Panc1 (cell line): ENCODE measurements around the gene PAWR. TPM values are rescaled to one million over a fixed set of nuclear protein-coding genes. Genes with fewer than 3 reads are reported as not detected.

Experiments
- ATAC-seq: fragments of 200-7000 bp; cut with Tn5 transposase; 2 replicates; pipeline ENCODE4 v1.9.1; 2020; ENCODE audit warnings: mild to moderate bottlenecking, moderate library complexity
- BruUV-seq: library from RNA; stranded (reverse); fragments of 400-500 nt; replicated peaks from 2 replicates; lab custom pipeline; 2021; lab: Mats Ljungman, UMichigan
- CTCF ChIA-PET: fragments of 300-600 bp; sonication (Branson Sonifier 250); formaldehyde crosslinking; loops from one replicate; lab custom pipeline; 2022; ENCODE audit warnings: antibody characterized with exemption; lab: Charles Lee
- POLR2A ChIA-PET: fragments of 300-600 bp; sonication (Branson Sonifier 250); formaldehyde crosslinking; loops from one replicate; lab custom pipeline; 2022; ENCODE audit warnings: antibody characterized with exemption; lab: Charles Lee
- DNase-seq: peaks from one replicate; pipeline ENCODE4 v3.0.0-alpha.2; 2010; ENCODE audit warnings: low read depth, low spot score
- H3K27ac ChIP-seq: 2 replicates; pipeline ENCODE4 v1.5.1; 2011; ENCODE audit warnings: mild to moderate bottlenecking, low read length, inconsistent platforms
- H3K27me3 ChIP-seq: fragments of 200-500 bp; sonication (Bioruptor generic); 2 replicates; pipeline ENCODE4 v1.6.0; 2014; ENCODE audit warnings: low read length, inconsistent platforms; ENCODE audit not compliant: control insufficient read depth, insufficient read depth
- H3K36me3 ChIP-seq: fragments of 200-500 bp; sonication (Bioruptor generic); 2 replicates; pipeline ENCODE4 v1.5.1; 2014; ENCODE audit warnings: inconsistent platforms, mild to moderate bottlenecking, low read length, moderate library complexity; ENCODE audit not compliant: control insufficient read depth, insufficient read depth
- H3K4me1 ChIP-seq: 2 replicates; pipeline ENCODE4 v1.5.1; 2011; ENCODE audit warnings: inconsistent platforms, mild to moderate bottlenecking, low read length, moderate library complexity; ENCODE audit not compliant: control insufficient read depth, insufficient read depth
- H3K4me3 ChIP-seq, 2 experiments: 2 replicates each; pipeline ENCODE4 v1.5.1; 2011 to 2012; ENCODE audit warnings: low read depth in 2 of 2, low read length in 2 of 2, mild to moderate bottlenecking in 2 of 2, inconsistent platforms in 1 of 2, moderate library complexity in 1 of 2
- H3K9me3 ChIP-seq: fragments of 200-500 bp; sonication (Bioruptor generic); 2 replicates; pipeline ENCODE4 v1.5.1; 2014; ENCODE audit warnings: low read depth, mild to moderate bottlenecking, inconsistent platforms, low read length, moderate library complexity; ENCODE audit not compliant: control insufficient read depth, insufficient read depth
- POLR2AphosphoS5 ChIP-seq: IDR thresholded peaks from 2 replicates; pipeline ENCODE4 v1.6.1; 2012; ENCODE audit warnings: mild to moderate bottlenecking, low read depth, low read length, moderate library complexity
- SIN3A ChIP-seq: IDR thresholded peaks from 2 replicates; pipeline ENCODE4 v1.6.1; 2012; ENCODE audit warnings: low read depth, mild to moderate bottlenecking, low read length, moderate library complexity, borderline replicate concordance; ENCODE audit not compliant: insufficient read depth
- TCF7L2 ChIP-seq: IDR thresholded peaks from 2 replicates; pipeline ENCODE4 v1.6.1; 2011; ENCODE audit warnings: mild to moderate bottlenecking, low read depth, low read length, inconsistent platforms
- in situ Hi-C: cut with HindIII; loops from 2 replicates; pipeline ENCODE4 v1.10.0; 2016; ENCODE audit warnings: low sequenced_read_pairs, low pct_unique_long_range_greater_than_20kb
- intact Hi-C: fragments of 100-400 bp; cut with micrococcal nuclease; formaldehyde crosslinking; loops from one replicate; pipeline ENCODE4 v1.10.0; 2022; ENCODE audit not compliant: unreplicated experiment
- total RNA-seq: library from RNA; stranded (reverse); gene quantifications from one replicate; pipeline ENCODE4 v1.2.1, GENCODE V29; 2021; ENCODE audit not compliant: unreplicated experiment
- TF ChIP-seq, protein P1 (sequence below), 2 experiments: IDR thresholded peaks; 2 replicates each; pipeline ENCODE4 v1.6.1; 2011 to 2012; ENCODE audit warnings: low read depth in 2 of 2, control low read depth in 1 of 2, low read length in 1 of 2, mild to moderate bottlenecking in 1 of 2, moderate library complexity in 1 of 2; ENCODE audit not compliant: insufficient read depth in 1 of 2
- TF ChIP-seq, protein P2 (sequence below): fragments of 450-650 bp; IDR thresholded peaks from 2 replicates; pipeline ENCODE4 v1.5.1; 2017; ENCODE audit warnings: mild to moderate bottlenecking

PAWR gene
- total RNA-seq, 1 experiment from 2014 or later: 142 TPM

DNA sequence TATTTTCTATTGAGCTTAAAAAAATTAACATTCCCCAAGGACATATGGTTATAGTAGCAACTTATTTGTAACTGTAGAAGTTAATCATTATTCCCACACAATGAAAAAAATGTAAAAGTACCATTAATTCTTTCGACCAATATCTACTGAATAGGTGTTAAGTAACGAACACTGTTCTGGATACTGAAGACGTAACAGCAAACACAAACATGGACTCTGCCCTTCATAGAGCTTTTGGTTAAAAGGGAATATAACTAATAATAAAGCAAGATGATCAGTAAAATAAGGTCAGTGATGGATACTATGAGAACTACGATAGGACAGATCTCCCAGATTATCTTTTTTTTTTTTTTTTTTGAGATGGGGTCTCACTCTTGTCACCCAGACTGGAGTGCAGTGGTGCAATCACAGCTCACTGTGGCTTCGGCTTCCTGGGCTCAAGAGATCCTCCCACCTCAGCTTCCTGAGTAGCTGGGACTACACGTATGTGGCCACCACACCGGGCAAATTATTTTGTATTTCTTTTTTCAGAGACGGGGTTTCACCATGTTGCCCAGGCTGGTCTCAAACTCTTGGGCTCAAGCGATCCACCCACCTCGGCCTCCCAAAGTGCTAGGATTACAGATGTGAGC lies 93.9 kb downstream of the PAWR start:
- Histone ChIP-seq H3K27me3 (no peaks in the 10 kb centered on the region), H3K27ac (no peak overlapping the region), H3K9me3 (no peaks in the 10 kb centered on the region), H3K36me3 (peaks cover 8% of the 10 kb centered on the region; the same call in 1 of the 2 replicates), H3K4me3 (no peak overlapping the region), H3K4me1 (no peaks in the 10 kb centered on the region)
- ATAC-seq (no peak), DNase-seq (no peak)
- in situ Hi-C loops: no loop called here
- CTCF ChIA-PET: interaction anchor here (0.6 kb wide), 1 partner anchor 83 kb away, joined by 3 read pairs; no protein-coding TSS in a partner anchor
- TF ChIP-seq, protein P1, sequence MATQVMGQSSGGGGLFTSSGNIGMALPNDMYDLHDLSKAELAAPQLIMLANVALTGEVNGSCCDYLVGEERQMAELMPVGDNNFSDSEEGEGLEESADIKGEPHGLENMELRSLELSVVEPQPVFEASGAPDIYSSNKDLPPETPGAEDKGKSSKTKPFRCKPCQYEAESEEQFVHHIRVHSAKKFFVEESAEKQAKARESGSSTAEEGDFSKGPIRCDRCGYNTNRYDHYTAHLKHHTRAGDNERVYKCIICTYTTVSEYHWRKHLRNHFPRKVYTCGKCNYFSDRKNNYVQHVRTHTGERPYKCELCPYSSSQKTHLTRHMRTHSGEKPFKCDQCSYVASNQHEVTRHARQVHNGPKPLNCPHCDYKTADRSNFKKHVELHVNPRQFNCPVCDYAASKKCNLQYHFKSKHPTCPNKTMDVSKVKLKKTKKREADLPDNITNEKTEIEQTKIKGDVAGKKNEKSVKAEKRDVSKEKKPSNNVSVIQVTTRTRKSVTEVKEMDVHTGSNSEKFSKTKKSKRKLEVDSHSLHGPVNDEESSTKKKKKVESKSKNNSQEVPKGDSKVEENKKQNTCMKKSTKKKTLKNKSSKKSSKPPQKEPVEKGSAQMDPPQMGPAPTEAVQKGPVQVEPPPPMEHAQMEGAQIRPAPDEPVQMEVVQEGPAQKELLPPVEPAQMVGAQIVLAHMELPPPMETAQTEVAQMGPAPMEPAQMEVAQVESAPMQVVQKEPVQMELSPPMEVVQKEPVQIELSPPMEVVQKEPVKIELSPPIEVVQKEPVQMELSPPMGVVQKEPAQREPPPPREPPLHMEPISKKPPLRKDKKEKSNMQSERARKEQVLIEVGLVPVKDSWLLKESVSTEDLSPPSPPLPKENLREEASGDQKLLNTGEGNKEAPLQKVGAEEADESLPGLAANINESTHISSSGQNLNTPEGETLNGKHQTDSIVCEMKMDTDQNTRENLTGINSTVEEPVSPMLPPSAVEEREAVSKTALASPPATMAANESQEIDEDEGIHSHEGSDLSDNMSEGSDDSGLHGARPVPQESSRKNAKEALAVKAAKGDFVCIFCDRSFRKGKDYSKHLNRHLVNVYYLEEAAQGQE (IDR thresholded peaks at IDR 0.05; ENCODE audit: insufficient read depth in 1 of 2, low read depth in 2 of 2, low read length in 1 of 2): no peak
- TF ChIP-seq TCF7L2: no peak
- TF ChIP-seq SIN3A: no peak
- no peak for TF ChIP-seq POLR2AphosphoS5
- TF ChIP-seq, protein P2, sequence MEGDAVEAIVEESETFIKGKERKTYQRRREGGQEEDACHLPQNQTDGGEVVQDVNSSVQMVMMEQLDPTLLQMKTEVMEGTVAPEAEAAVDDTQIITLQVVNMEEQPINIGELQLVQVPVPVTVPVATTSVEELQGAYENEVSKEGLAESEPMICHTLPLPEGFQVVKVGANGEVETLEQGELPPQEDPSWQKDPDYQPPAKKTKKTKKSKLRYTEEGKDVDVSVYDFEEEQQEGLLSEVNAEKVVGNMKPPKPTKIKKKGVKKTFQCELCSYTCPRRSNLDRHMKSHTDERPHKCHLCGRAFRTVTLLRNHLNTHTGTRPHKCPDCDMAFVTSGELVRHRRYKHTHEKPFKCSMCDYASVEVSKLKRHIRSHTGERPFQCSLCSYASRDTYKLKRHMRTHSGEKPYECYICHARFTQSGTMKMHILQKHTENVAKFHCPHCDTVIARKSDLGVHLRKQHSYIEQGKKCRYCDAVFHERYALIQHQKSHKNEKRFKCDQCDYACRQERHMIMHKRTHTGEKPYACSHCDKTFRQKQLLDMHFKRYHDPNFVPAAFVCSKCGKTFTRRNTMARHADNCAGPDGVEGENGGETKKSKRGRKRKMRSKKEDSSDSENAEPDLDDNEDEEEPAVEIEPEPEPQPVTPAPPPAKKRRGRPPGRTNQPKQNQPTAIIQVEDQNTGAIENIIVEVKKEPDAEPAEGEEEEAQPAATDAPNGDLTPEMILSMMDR: no peak
- no TSS peak for BruUV-seq
- POLR2A ChIA-PET: no interaction called here
- intact Hi-C loops: no loop called here

DNA sequence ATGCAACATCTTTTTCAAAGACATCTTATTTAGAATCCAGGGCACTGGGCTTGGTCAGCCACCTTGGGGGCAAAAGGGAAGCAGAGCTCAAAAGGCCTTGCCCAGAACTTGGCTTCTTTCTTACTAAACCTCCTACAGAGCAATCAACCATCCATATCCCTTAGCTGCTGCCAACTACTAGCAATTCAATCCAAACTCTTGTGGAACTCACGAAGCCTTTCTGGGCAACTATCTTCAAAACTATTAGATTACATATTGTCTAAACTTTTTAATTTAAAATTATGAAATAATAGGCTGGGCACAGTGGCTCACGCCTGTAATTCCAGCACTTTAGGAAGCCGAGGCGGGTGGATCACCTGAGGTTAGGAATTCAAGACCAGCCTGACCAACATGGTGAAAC lies 95.5 kb downstream of the PAWR start:
- Histone ChIP-seq H3K4me3 (no peak overlapping the region), H3K36me3 (peaks cover 15% of the 10 kb centered on the region), H3K9me3 (no peaks in the 10 kb centered on the region), H3K27ac (no peak overlapping the region), H3K4me1 (no peaks in the 10 kb centered on the region), H3K27me3 (no peaks in the 10 kb centered on the region)
- ChIA-PET CTCF (no interaction called here), POLR2A (no interaction called here)
- TF ChIP-seq, protein P2: no peak
- TF ChIP-seq SIN3A (no peak), POLR2AphosphoS5 (no peak), TCF7L2 (no peak)
- TF ChIP-seq, protein P1 (IDR thresholded peaks at IDR 0.05; ENCODE audit: insufficient read depth in 1 of 2, low read depth in 2 of 2, low read length in 1 of 2): no peak
- intact Hi-C loops (no loop called here), in situ Hi-C loops (no loop called here)
- ATAC-seq (no peak), DNase-seq (no peak)
- no TSS peak for BruUV-seq
